Hematopoietic multipotent progenitor cell treated with erythropoietin and hydrocortisone succinate and interleukin-3 and kit ligand, for 4 days (in vitro differentiated cells): ENCODE measurements around the gene IGFBP4.

Experiments
- DNase-seq: peaks from one replicate; pipeline ENCODE4 v3.0.0-alpha.2; 2015

Gene IGFBP4

DNA sequence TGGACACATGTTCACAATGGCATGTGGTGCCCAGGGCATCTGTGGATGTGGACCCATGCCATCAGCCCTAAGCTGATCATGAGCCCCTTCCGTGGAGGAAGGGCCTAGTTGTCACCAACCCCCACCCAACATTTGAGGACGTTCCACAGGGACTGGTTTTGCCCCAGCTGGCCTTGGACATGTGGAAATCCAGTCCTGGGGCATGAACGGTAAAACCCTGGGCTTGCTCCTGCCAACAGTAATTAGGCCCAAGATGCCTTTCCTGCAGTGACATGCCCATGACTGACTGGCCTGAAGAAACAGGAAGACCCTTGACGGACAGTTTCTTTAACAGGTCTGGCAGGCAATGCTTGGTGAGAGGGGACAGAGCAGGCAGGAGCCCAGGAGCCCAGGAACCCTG is 50.4 kb downstream of the IGFBP4 start:
- no peak for DNase-seq

DNA sequence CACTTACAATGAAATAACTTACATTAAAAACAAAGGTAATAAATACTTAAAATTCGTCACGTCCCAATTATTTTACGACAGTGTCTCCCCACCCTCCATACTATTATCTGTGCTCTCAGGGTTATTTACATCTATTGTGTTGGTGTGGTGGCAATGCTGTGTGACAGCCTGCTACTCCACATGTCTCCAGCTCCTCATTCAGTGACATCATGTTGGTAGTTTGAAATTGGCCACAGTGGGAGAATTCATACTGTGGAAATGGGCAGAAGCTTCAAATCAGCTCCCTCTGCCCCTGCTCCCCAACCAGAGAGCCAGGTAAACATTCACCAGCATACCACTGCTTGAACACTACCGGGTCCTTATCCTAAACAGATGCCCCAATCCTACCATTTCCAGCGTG is 51.9 kb downstream of the IGFBP4 start:
- no peak for DNase-seq

DNA sequence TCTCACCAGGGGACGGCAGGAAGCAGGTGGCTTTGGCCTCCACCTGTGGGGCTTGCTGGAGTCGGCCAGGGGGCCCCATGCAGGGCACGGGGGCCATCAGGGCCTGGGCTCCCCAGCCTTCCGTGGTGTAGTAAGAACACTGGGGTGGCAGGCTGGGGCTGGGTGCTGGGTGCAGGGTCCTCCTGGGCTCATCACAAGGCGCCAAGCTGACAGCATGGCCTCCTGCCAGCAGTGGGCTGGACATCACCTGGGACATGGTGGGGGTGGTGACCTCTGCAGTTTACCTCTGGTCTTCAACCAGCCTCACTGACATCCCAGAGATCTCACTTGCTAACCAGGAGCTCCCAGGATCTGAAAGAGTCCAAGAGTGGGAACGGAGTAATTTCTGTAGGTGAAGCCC is 52.9 kb downstream of the IGFBP4 start:
- DNase-seq = no peak

DNA sequence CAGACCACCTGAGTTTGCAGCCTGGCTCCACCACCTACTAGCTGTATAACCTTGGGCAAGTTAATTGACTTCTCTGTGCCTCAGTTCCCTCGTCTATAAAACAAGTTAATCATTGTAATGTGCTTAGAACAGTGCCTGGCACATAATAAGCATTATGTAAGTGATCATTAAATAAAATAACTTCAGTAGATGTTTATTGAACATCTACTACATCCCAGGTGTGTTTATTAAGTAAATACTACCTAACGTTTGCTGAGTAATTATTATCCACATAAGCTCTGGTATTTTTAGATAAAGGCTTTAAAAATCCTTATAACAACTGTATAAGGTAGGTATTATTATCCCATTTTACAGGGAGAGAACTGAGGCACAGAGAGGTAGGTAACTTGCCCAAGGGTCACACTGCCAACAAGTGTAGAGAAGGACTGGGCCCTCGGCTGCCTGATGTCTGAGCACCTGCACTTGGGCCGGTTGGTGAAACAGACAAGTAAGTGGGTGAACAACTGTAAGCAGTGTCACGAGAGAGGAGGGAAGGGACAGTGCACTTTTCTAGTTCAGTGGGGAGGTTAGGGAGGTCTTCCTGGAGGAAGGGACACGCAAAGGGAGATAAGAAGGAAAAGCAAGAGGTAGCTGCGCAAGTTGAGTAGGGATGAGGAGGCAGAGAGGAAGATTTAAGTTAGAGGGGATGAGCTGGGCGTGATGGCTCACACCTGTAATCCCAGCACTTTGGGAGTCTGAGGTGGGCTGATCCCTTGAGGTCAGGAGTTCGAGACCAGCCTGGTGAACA is 53.6 kb downstream of the IGFBP4 start:
- no peak for DNase-seq

DNA sequence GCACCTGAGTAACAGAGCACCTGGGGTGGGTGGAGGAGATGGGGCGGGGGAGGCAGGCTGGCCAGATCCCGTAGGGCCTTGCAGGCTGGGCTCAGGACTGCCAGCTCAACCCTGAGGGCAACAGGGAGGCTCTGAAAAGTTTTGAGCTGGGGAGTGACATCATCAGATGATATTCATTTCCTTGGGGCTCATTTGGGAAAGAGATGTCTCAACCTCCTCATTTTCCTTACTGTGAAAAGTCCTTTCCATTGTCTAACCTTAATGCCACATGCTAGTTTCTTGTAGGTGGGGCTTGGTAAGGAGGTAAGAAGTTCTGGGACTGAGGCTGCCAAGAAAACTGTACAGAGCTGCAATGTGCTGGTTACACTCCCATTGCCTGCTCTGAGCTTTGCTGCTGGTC is 54.4 kb downstream of the IGFBP4 start:
- no peak for DNase-seq

DNA sequence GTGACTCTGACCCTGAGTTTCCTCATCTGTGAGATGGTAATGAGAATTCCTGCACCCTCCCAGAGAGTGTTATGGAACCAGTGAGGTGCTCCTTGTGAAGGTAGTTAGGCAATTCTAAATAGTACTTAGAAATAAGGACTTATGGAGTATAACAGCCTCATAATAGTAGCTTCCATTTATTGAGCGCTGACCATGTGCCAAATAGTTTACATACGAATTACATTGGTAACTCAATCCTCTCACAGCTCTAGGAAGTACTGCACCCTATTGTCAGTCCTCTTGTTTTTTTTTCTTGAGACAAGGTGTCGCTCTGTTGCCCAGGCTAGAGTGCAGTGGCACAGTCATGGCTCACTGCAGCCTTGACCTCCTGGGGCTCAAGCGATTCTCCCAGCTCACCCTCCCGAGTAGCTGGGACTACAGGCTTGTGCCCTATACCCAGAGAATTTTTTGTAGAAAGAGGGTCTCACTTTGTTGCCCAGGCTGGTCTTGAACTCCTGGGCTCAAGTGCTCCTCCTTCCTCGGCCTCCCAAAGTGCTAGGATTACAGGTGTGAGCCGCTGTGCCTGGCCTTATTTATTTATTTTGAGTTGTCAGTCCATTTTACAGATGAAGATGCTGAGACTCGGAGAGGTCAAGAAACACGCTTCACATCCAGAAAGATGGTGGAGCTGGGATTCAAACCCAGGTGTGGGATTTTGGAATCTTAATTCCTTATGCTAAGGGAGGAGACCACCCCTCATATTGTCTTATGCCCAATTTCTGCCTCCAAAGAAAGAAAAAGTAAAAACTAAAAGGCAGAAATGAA is 55.2 kb downstream of the IGFBP4 start:
- no peak for DNase-seq

DNA sequence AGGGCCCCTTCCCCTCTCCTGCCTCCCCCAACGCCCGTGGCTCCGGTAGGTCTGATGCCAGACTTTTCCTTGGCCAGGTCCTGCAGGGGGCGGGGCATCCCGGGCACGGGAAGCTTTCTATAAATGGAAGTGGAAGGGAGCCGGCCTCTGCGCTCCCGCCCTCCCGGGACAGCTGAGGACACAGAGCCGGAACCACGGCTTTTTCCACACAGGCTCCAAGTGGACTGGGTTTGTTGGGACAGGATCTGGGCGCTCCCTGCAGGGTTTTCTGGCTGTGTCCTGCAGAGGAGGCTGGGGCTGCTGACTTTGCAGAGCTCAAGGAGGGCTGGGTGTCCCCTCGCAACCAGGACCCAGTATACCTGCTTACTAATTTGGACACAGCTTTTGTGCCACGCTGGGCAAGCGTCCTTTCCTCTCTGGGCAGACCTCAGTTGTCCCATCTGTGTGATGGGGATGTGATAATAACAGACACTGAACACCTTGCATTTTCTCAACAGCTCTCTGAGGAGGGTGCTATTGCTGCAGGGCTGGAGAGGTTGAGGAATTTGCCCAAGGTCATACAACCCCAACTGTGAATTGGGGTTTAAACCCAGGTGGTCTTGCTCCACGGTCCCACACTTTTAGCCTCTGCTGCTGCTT is 56.4 kb downstream of the IGFBP4 start:
- DNase-seq = no peak

DNA sequence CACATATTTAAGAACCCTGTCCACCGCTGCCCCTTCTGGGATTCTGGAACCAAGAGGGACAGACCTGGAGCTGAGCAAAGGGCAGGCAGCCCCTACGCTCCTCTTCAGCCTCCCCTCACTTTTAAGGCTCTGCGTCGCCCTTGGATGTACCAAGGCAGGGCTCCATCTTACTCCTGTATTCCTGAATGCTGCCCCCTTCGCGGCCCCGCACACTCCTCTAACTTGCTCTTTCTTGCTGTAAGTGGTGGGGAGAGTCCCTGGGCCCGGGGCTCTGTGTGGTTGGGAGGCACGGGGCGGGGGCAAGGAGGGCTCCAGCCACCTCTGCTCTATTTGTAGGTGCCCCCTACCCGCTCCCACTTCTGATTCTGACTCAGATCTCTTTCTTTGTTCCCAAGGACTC is 56.9 kb downstream of the IGFBP4 start:
- DNase-seq = no peak

DNA sequence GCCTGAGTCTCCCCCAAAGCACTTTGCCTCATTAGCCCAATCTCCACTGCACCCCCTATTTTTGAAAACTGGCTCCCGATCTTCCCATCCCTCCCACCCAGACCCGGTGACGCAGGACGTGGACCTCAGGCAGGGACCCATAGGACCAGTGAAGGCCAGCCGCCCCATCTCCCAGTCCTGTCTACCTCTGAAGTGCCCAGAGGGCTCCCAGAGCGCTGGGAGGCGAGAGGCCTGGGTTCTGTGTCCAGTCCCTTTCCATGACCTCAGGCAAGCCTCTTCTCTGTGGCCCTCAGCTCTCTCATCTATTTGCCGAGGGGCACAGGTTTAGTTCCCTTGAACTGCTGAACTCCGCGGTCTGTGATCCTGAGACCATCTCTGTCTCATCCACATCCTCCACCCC is 57.5 kb downstream of the IGFBP4 start:
- DNase-seq = no peak

DNA sequence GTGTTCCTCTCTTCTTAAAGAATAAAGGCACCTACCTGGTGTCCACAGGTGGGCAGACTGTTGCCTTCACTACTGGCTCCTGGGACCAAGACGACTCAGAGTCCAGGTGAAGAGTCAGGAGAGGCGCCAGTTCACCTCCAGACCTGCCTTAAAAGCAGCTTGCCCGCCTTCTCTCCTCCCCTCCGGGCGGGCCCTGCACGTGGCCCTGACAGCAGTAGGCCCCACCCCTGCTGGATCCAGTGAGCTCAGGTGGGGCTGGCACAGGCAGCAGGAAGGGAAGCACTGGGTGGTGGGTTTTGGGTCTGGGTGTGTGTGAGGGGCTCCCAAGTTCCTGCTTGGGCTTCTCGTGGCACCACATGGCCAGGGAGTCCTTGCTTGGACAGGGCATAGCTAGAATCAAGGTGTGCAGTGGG is 58.3 kb downstream of the IGFBP4 start, which contains the start of gene TNS4:
Gene TNS4, minus strand, starts transcription at position 125 of the 413 bp plus-strand sequence. CDS start 5,198 bp downstream, outside the sequence.
- DNase-seq = no peak

DNA sequence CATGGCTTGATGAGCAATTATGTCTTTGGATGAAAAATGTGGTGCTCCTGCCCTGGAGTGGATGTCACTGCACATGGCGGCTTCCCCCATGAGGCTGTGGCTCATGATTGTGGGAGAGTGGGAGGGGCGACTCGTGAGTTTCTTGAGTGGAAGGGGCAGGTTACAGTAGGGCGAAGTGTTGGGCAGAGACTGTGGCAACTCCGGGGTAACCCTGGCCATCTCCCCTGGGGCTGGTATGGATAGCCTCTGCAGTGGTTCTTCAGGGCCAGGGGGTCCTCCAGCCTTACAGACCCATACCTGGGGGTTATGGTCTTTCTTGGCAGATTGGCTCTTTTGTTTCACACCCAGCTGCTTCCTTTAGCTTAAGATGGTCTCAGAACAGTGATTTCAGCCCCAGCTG is 59.5 kb downstream of the IGFBP4 start:
- no peak for DNase-seq

DNA sequence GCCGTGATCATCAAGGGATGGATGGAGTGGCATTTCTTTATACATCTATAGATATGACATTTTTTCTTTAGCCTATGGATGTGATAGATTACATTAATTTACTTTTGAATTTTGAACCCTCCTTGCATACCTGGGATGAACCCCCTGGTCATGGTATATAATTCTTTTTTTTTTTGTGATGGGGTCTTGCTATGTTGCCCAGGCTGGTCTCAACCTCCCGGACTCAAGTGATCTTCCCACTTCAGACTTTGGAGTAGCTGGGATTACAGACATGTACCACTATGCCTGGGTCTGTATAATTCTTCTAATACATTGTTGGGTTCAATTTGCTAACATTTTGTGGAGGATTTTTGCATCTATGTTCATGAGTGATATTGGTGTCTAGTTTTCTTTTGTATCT is 59.9 kb downstream of the IGFBP4 start:
- DNase-seq = no peak

DNA sequence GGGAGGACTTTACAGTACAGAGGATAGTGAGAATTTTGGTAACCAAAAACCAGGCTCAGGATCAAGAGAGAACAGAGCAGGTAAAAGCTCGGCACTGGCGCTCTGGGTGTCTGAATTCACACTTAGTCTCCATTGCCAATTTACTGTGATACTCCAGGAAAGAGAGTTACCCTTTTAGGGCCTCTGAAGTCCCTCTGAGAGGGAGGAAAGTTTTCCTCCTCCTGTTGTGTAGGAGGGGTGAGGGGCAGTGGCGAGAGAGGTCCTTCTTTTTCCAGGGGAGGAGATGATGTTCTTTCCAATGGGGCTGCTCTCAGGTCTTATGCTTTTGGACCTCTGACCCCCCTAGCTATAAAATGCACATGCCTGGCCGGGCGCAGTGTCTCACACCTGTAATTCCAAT is 63.5 kb downstream of the IGFBP4 start:
- no peak for DNase-seq
